CD14-positive monocyte (primary cell): ENCODE results near the gene RAB11B. TPM values are rescaled to one million over a fixed set of nuclear protein-coding genes. Genes with fewer than 3 reads are reported as not detected.
"Not testable (repeated sequence)": the region's sequence is repeated elsewhere in the genome, so short reads cannot be mapped to it uniquely, and the experiment has no call there.

ENCODE experiments used
- DNase-seq, 3 donors: peaks; one replicate each; pipeline ENCODE4 v3.0.0-alpha.2; 2011 to 2022
- H2AFZ ChIP-seq: 2 replicates; pipeline ENCODE4 v1.6.0; 2012; ENCODE audit warnings: mild to moderate bottlenecking, low read depth, low read length, inconsistent platforms; ENCODE audit not compliant: insufficient read depth, poor library complexity, severe bottlenecking
- H3K27ac ChIP-seq, 2 donors: 1 replicate in 1 of 2; 2 replicates in 1 of 2; pipeline ENCODE4 v1.5.1; 2012 to 2013; ENCODE audit warnings: low read length in 2 of 2, control low read depth in 1 of 2, inconsistent platforms in 1 of 2, low read depth in 1 of 2, mild to moderate bottlenecking in 1 of 2
- H3K27me3 ChIP-seq, 2 donors: one replicate each; pipeline versions ENCODE4 v1.6.0 to v1.6.1; 2011 to 2013; ENCODE audit warnings: low read length in 2 of 2; ENCODE audit not compliant: control insufficient read depth in 2 of 2, insufficient read depth in 2 of 2
- H3K36me3 ChIP-seq, 2 donors: replicated peaks in 1 of 2; 1 replicate in 1 of 2; 2 replicates in 1 of 2; pipeline versions ENCODE4 v1.5.1 to v1.6.1; 2012 to 2013; ENCODE audit warnings: low read length in 2 of 2, control low read depth in 1 of 2, inconsistent platforms in 1 of 2, mild to moderate bottlenecking in 1 of 2; ENCODE audit not compliant: insufficient read depth in 2 of 2, control insufficient read depth in 1 of 2
- H3K4me1 ChIP-seq, 2 donors: 1 replicate in 1 of 2; 2 replicates in 1 of 2; pipeline versions ENCODE4 v1.5.1 to v1.6.1; 2012 to 2013; ENCODE audit warnings: low read length in 2 of 2, control low read depth in 1 of 2, inconsistent platforms in 1 of 2, mild to moderate bottlenecking in 1 of 2, moderate library complexity in 1 of 2; ENCODE audit not compliant: insufficient read depth in 2 of 2, control insufficient read depth in 1 of 2
- H3K4me2 ChIP-seq: replicated peaks from 2 replicates; pipeline ENCODE3; 2012; ENCODE audit warnings: low read length, moderate library complexity, mild to moderate bottlenecking; ENCODE audit not compliant: poor library complexity, severe bottlenecking; ENCODE audit errors: extremely low read depth
- H3K4me3 ChIP-seq, 3 experiments: fragments of 200-600 bp in 1 of 3; sonication (generic) in 1 of 3; replicated peaks in 1 of 3; 1 replicate in 2 of 3; 2 replicates in 1 of 3; pipeline ENCODE4 v1.5.1; 2011 to 2013; ENCODE audit warnings: low read length in 3 of 3, mild to moderate bottlenecking in 3 of 3, control low read depth in 2 of 3, low read depth in 2 of 3, inconsistent platforms in 1 of 3, moderate library complexity in 1 of 3
- H3K79me2 ChIP-seq: 2 replicates; pipeline ENCODE4 v1.6.0; 2012; ENCODE audit warnings: mild to moderate bottlenecking, control low read depth, inconsistent platforms, low read length, moderate library complexity; ENCODE audit not compliant: insufficient read depth
- H3K9ac ChIP-seq: 2 replicates; pipeline ENCODE4 v1.6.0; 2017; ENCODE audit warnings: low read length, mild to moderate bottlenecking; ENCODE audit not compliant: insufficient read depth, poor library complexity, severe bottlenecking
- H3K9me3 ChIP-seq, 2 donors: replicated peaks in 1 of 2; 1 replicate in 1 of 2; 2 replicates in 1 of 2; pipeline versions ENCODE4 v1.5.1 to v1.6.1; 2012 to 2013; ENCODE audit warnings: low read length in 2 of 2, control low read depth in 1 of 2; ENCODE audit not compliant: control insufficient read depth in 1 of 2, insufficient read depth in 1 of 2
- H4K20me1 ChIP-seq: 2 replicates; pipeline ENCODE4 v1.6.0; 2012; ENCODE audit warnings: mild to moderate bottlenecking, low read length, control low read depth, moderate library complexity; ENCODE audit not compliant: insufficient read depth
- H3K27ac Mint-ChIP-seq, 7 donors: one replicate each; pipeline ENCODE4 v1.8.0; 2020; ENCODE audit warnings: mild to moderate bottlenecking in 7 of 7, mixed read lengths in 7 of 7, moderate library complexity in 6 of 7, inconsistent platforms in 2 of 7
- H3K27me3 Mint-ChIP-seq, 3 donors: one replicate each; pipeline ENCODE4 v1.8.0; 2021 to 2022; ENCODE audit warnings: low read depth in 3 of 3, mild to moderate bottlenecking in 3 of 3, mixed read lengths in 3 of 3, moderate library complexity in 3 of 3, inconsistent platforms in 1 of 3
- H3K36me3 Mint-ChIP-seq, 2 donors: one replicate each; pipeline ENCODE4 v1.8.0; 2020; ENCODE audit warnings: mixed read lengths in 2 of 2, inconsistent platforms in 1 of 2, mild to moderate bottlenecking in 1 of 2
- H3K4me1 Mint-ChIP-seq: one replicate; pipeline ENCODE4 v1.8.0; 2020; ENCODE audit warnings: mild to moderate bottlenecking, mixed read lengths
- H3K4me3 Mint-ChIP-seq, 2 donors: one replicate each; pipeline ENCODE4 v1.8.0; 2020; ENCODE audit warnings: mild to moderate bottlenecking in 2 of 2, mixed read lengths in 2 of 2, moderate library complexity in 1 of 2
- H3K9me3 Mint-ChIP-seq, 7 donors: one replicate each; pipeline ENCODE4 v1.8.0; 2020 to 2022; ENCODE audit warnings: mixed read lengths in 7 of 7, mild to moderate bottlenecking in 6 of 7, moderate library complexity in 6 of 7, inconsistent platforms in 2 of 7
- WGBS: methylation state at CpG from one replicate; pipeline ENCODE4 v1.1.5; 2013; ENCODE audit warnings: missing lambda C conversion rate; ENCODE audit not compliant: insufficient coverage; 5-methylcytosine and 5-hydroxymethylcytosine counted together
- intact Hi-C, 2 donors: fragments of 100-400 bp; cut with micrococcal nuclease; formaldehyde crosslinking; loops; one replicate each; pipeline versions ENCODE4 v1.15.0 to v1.15.1; 2023
- polyA minus RNA-seq: library from RNA; depleted of rRNA, polyadenylated mRNA; stranded (reverse); fragments of >200 nt; gene quantifications from 2 replicates; pipeline ENCODE4 v1.2.3, GENCODE V29; 2012
- polyA plus RNA-seq, 3 donors: library from polyadenylated mRNA; depleted of rRNA in 1 of 3; unstranded in 2 of 3; stranded (reverse) in 1 of 3; fragments of 300-500 nt in 2 of 3; fragments of >200 nt in 1 of 3; fragmentation: Illumina TruSeq in 2 of 3; gene quantifications; 1 replicate in 2 of 3; 2 replicates in 1 of 3; pipeline ENCODE4 v1.2.3, GENCODE V29; 2012 to 2021
- total RNA-seq, 12 experiments: library from RNA in 1 of 12; stranded (reverse) in 1 of 12; fragments of 120-200 nt in 1 of 12; gene quantifications; one replicate each; pipeline ENCODE4 v1.2.4 and lab custom pipeline; 2013 to 2026; ENCODE audit warnings: mixed read lengths in 6 of 12, inconsistent platforms in 1 of 12
- TF ChIP-seq, protein P1 (sequence below): fragments of 200-600 bp; IDR thresholded peaks from one replicate; pipeline ENCODE4 v1.8.0; 2022; ENCODE audit warnings: antibody characterized with exemption, mild to moderate bottlenecking

Gene RAB11B
- 7.1 TPM for total RNA-seq (2013)
- polyA plus RNA-seq (100 to 1,000 TPM in 1 of 3 donors, 10 to 100 TPM in 2; 36.5 to 128 (median 45.4) TPM), polyA minus RNA-seq (56.5 and 68.4 TPM in 2 replicates), total RNA-seq (lab: John Stamatoyannopoulos, UW) (3.8 to 24.6 (median 11.2) reads per million in 11 experiments)

DNA sequence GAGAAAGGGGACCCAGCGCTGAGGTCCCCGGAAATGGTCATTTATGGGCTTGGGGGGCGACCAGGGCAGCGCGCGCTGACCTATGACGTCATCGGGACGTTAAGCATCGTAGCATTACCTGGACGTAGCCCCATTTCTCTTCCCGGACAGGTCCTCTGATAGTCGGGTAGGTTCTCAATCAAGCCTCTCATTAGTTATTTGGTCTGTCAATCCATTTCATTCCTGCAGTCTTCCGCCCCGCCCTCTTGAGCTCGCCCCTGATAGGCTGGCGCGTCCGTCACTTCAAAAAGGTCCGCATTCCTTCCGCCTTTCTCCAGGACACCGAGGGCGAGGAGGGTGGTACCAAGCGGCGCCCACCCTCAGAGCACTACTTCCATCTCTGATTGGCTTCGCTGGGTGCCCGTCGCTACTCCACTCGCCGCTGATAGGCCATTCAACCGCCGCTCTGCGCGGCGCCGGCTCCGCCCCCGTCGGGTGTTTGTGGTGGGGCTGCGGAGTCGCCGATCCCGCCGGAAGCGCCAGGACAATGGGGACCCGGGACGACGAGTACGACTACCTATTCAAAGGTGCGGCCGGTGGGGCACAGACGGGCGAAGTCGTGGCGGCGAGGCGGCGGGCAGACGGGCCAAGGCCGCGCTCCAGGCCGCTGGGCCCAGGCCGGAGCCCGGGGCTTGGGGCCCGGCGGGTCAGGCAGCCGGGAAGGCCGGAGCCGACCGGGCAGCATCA is at the start of gene RAB11B:
RAB11B (plus strand) TSS at position 470 of the 726 bp plus-strand sequence; CDS start at position 527, 57 bp downstream.
- TF ChIP-seq, protein P1, sequence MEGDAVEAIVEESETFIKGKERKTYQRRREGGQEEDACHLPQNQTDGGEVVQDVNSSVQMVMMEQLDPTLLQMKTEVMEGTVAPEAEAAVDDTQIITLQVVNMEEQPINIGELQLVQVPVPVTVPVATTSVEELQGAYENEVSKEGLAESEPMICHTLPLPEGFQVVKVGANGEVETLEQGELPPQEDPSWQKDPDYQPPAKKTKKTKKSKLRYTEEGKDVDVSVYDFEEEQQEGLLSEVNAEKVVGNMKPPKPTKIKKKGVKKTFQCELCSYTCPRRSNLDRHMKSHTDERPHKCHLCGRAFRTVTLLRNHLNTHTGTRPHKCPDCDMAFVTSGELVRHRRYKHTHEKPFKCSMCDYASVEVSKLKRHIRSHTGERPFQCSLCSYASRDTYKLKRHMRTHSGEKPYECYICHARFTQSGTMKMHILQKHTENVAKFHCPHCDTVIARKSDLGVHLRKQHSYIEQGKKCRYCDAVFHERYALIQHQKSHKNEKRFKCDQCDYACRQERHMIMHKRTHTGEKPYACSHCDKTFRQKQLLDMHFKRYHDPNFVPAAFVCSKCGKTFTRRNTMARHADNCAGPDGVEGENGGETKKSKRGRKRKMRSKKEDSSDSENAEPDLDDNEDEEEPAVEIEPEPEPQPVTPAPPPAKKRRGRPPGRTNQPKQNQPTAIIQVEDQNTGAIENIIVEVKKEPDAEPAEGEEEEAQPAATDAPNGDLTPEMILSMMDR: no peak
- Mint-ChIP-seq H3K4me1 (peaks cover 28% of the 10 kb centered on the region), H3K36me3 (peaks cover 11 to 30% of the 10 kb centered on the region in 2 donors), H3K9me3 (peaks cover 6 to 9% (median 8%) of the 10 kb centered on the region in 7 donors), H3K27me3 (no peaks in the 10 kb centered on the region), H3K27ac (peak within 1 kb of the TSS; percentile 91 to 98 (median 96)), H3K4me3 (peak within 1 kb of the TSS; percentile 88 to 91)
- peak within 1 kb of the TSS; percentile 53 to 76 (median 64) for H3K4me3 ChIP-seq
- peak within 1 kb of the TSS; percentile 95 for H3K9ac ChIP-seq
- peak; percentile 99 for DNase-seq
- H3K79me2 ChIP-seq: peaks cover 43% of the 10 kb centered on the region
- no peaks in the 10 kb centered on the region for H3K27me3 ChIP-seq
- peaks cover 44% of the 10 kb centered on the region for H4K20me1 ChIP-seq
- intact Hi-C loops: loop anchor here in 1 of 2 donors (2.0 kb wide), 2 partner anchors 35 to 69 kb away; partner anchors contain the start of genes NDUFA7 and RPS28
- peak within 1 kb of the TSS; percentile 70 for H3K4me2 ChIP-seq
- H3K36me3 ChIP-seq: no peaks in the 10 kb centered on the region
- H3K4me1 ChIP-seq: peaks cover 18 to 25% of the 10 kb centered on the region in 2 donors
- H3K27ac ChIP-seq: peak within 1 kb of the TSS; percentile 61 to 89
- H3K9me3 ChIP-seq: peaks cover 0 to 3% of the 10 kb centered on the region in 2 donors
- WGBS: under 1% methylated on average over 67 of the region's 70 CpGs
- peak within 1 kb of the TSS; percentile 72 for H2AFZ ChIP-seq

DNA sequence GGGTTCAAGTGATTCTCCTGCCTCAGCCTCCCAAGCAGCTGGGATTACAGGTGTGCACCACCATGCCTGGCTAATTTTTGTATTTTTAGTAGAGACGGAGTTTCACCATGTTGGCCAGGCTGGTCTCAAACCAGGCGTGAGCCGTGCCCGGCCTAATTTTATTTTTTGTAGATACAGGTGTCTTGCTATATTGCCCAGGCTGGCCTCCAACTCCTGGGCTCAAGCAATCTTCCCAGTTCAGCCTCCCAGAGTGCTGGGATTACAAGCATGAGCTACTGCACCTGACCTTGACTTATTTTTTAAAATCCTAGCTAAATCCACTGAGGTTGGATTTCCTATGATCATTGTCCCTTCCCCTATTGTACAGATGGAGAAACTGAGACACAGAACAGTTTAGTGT is 48.7 kb upstream of the RAB11B start:
- H3K4me3 ChIP-seq, H3K4me2 ChIP-seq, H3K9me3 ChIP-seq, H3K79me2 ChIP-seq, H3K27ac ChIP-seq, H3K36me3 Mint-ChIP-seq, H3K36me3 ChIP-seq, H4K20me1 ChIP-seq, intact Hi-C loops, H3K4me1 Mint-ChIP-seq, DNase-seq, H3K9ac ChIP-seq, H3K27ac Mint-ChIP-seq, H2AFZ ChIP-seq: not testable (repeated sequence)
- Histone ChIP-seq H3K4me1 (peaks cover 8 to 11% of the 10 kb centered on the region in 2 donors), H3K27me3 (peaks cover 38 to 68% of the 10 kb centered on the region in 2 donors)
- Mint-ChIP-seq H3K9me3 (peaks cover 0 to 16% (median 4%) of the 10 kb centered on the region in 7 donors), H3K27me3 (peaks cover 74 to 87% (median 80%) of the 10 kb centered on the region in 3 donors), H3K4me3 (peak overlapping the region in 1 of 2 donors; percentile 63)
- no CpG with 5 or more reads among the region's 4 CpGs for WGBS
